Measurements from ENCODE around the gene PXYLP1. TPM values are rescaled to one million over a fixed set of nuclear protein-coding genes. Genes with fewer than 3 reads are reported as not detected.

The PXYLP1 gene, protein sequence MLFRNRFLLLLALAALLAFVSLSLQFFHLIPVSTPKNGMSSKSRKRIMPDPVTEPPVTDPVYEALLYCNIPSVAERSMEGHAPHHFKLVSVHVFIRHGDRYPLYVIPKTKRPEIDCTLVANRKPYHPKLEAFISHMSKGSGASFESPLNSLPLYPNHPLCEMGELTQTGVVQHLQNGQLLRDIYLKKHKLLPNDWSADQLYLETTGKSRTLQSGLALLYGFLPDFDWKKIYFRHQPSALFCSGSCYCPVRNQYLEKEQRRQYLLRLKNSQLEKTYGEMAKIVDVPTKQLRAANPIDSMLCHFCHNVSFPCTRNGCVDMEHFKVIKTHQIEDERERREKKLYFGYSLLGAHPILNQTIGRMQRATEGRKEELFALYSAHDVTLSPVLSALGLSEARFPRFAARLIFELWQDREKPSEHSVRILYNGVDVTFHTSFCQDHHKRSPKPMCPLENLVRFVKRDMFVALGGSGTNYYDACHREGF
- 11.4 TPM for polyA plus RNA-seq (2013, experiment 1 of 2)
- 8.5 TPM for polyA plus RNA-seq (2013, experiment 2 of 2)

DNA sequence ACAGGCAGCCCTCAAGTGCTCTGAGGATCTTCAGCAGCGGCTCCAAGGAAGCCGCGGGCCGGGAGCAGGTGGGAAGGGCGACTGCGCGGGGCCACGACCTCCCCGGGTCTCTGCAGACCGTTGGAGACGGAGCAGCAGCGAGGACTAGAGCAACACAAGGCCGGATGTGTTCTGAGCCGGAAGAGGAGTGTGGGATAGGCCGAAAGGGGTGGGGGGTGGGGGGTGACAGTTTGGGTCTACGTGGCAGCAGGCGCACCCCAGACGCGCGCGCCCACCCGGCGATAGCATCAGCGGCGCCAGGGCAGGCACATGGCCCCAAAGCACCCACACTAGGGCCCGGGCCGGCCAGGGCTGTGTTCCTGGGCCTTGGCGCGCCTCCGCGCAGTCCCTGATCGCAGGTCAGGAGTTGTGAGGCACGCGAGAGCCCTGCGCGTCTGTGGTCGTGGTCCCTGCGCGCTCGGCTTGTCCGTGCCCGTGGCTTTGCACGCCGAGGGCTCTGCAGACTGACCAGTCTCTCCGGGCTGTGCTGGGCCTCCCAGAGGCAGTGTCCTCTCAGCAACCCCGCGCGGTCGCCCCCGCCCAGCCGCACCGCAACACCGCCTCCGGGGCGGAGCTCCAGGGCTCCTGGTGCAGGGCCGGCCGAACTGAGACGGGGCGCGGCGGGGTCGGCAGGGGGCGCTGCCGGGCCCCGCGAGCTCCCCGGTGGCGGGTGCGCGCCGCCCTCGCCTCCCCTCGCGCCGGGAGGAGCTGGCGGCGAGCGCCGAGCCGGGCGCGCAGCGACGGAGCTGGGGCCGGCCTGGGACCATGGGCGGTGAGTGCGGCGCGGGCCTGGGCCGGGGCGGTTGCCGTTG lies at the start of gene PXYLP1:
Gene PXYLP1, plus strand, starts transcription at position 725 of the 851 bp plus-strand sequence. CDS start 28,351 bp downstream, outside the sequence.
- Histone ChIP-seq H3K4me1 (ENCODE audit: control insufficient read depth, insufficient read depth, low read length, poor library complexity, severe bottlenecking) (no peaks in the 10 kb centered on the region), H3K9me3 (ENCODE audit: control insufficient read depth, low read length) (no peaks in the 10 kb centered on the region), H3K4me3 (ENCODE audit: extremely low read depth, insufficient read depth, low read length, poor library complexity, severe bottlenecking) (peak within 1 kb of the TSS; percentile 62), H3K27ac (ENCODE audit: low read depth, low read length, severe bottlenecking) (peak within 1 kb of the TSS; percentile 66), H3K36me3 (ENCODE audit: control insufficient read depth, insufficient read depth, low read length) (no peaks in the 10 kb centered on the region)
- whole genome bisulfite sequencing, 2 experiments (ENCODE audit: insufficient coverage in 2 of 2): 19 to 25% methylated on average over 63 to 70 of the region's 92 CpGs

DNA sequence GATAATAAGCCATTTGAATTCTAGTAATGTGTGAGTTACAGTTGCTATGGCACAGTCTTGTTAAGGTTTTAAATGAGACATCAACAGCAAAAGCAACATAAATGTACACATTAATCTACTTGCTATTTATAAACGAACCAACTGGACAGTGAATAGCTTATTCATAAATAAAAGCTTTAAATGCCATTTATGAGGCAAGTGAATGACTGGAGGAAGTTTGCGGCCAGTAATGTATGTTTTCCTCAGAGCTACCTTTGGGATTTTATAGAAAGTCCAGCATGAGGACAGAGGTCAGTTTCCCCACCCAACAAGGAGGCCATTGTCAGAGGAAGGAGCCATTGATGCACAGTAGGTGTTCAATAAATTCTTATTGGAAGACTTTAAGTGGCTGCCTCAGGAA lies 48.0 kb upstream of the PXYLP1 start:
- H3K9me3 ChIP-seq (ENCODE audit: control insufficient read depth, low read length): peaks cover 8% of the 10 kb centered on the region
- 0% methylated on average over 1 of the region's 2 CpGs; no CpG with 5 or more reads in 1 of the 2 experiments for WGBS, 2 experiments (ENCODE audit: insufficient coverage in 2 of 2)
- no peak overlapping the region for H3K4me3 ChIP-seq (ENCODE audit: extremely low read depth, insufficient read depth, low read length, poor library complexity, severe bottlenecking)
- H3K4me1 ChIP-seq (ENCODE audit: control insufficient read depth, insufficient read depth, low read length, poor library complexity, severe bottlenecking): no peaks in the 10 kb centered on the region
- H3K36me3 ChIP-seq (ENCODE audit: control insufficient read depth, insufficient read depth, low read length): no peaks in the 10 kb centered on the region
- no peak overlapping the region for H3K27ac ChIP-seq (ENCODE audit: low read depth, low read length, severe bottlenecking)

DNA sequence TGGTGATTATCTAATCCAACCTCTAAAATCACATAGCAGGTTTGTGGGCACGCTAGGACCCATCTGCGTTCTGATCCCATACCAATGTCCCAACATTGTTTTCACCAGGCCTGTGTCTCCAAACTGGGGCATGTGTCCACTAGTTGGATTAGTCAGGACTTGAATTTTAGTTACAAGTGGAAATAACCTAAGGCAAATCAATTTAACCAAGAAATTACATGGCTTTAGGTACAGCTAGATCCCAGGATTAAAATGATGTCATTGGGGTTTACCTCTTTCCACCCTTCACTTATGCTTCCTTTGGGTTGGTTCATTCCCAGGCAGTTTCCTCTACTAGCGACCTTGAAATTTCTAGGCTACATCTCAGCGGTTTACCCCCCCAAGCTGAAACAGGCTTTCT lies 47.2 kb upstream of the PXYLP1 start:
- no peak overlapping the region for H3K4me3 ChIP-seq (ENCODE audit: extremely low read depth, insufficient read depth, low read length, poor library complexity, severe bottlenecking)
- peaks cover 8% of the 10 kb centered on the region for H3K9me3 ChIP-seq (ENCODE audit: control insufficient read depth, low read length)
- H3K27ac ChIP-seq (ENCODE audit: low read depth, low read length, severe bottlenecking): no peak overlapping the region
- 73 to 83% methylated on average over 1 to 2 of the region's 4 CpGs for WGBS, 2 experiments (ENCODE audit: insufficient coverage in 2 of 2)
- no peaks in the 10 kb centered on the region for H3K4me1 ChIP-seq (ENCODE audit: control insufficient read depth, insufficient read depth, low read length, poor library complexity, severe bottlenecking)
- no peaks in the 10 kb centered on the region for H3K36me3 ChIP-seq (ENCODE audit: control insufficient read depth, insufficient read depth, low read length)

- no peaks in the 10 kb centered on the region for H3K4me1 ChIP-seq (ENCODE audit: control insufficient read depth, insufficient read depth, low read length, poor library complexity, severe bottlenecking)
- H3K36me3 ChIP-seq (ENCODE audit: control insufficient read depth, insufficient read depth, low read length): no peaks in the 10 kb centered on the region
- no peak overlapping the region for H3K4me3 ChIP-seq (ENCODE audit: extremely low read depth, insufficient read depth, low read length, poor library complexity, severe bottlenecking)
- 90 to 100% methylated on average over 2 of the region's 2 CpGs for WGBS, 2 experiments (ENCODE audit: insufficient coverage in 2 of 2)
- peaks cover 7% of the 10 kb centered on the region for H3K9me3 ChIP-seq (ENCODE audit: control insufficient read depth, low read length)
- H3K27ac ChIP-seq (ENCODE audit: low read depth, low read length, severe bottlenecking): no peak overlapping the region
Observed at GRCh38 chr3:141191097-141191749, 40.4 kb upstream of the PXYLP1 start.

- WGBS, 2 experiments (ENCODE audit: insufficient coverage in 2 of 2): 7 to 17% methylated on average over 5 to 6 of the region's 11 CpGs
- no peaks in the 10 kb centered on the region for H3K36me3 ChIP-seq (ENCODE audit: control insufficient read depth, insufficient read depth, low read length)
- no peak overlapping the region for H3K27ac ChIP-seq (ENCODE audit: low read depth, low read length, severe bottlenecking)
- H3K4me3 ChIP-seq (ENCODE audit: extremely low read depth, insufficient read depth, low read length, poor library complexity, severe bottlenecking): no peak overlapping the region
- H3K9me3 ChIP-seq (ENCODE audit: control insufficient read depth, low read length): peaks cover 10% of the 10 kb centered on the region
- H3K4me1 ChIP-seq (ENCODE audit: control insufficient read depth, insufficient read depth, low read length, poor library complexity, severe bottlenecking): no peaks in the 10 kb centered on the region
Observed at GRCh38 chr3:141192345-141192744, 39.3 kb upstream of the PXYLP1 start.

- Histone ChIP-seq H3K4me3 (ENCODE audit: extremely low read depth, insufficient read depth, low read length, poor library complexity, severe bottlenecking) (no peak overlapping the region), H3K36me3 (ENCODE audit: control insufficient read depth, insufficient read depth, low read length) (no peaks in the 10 kb centered on the region), H3K27ac (ENCODE audit: low read depth, low read length, severe bottlenecking) (no peak overlapping the region), H3K9me3 (ENCODE audit: control insufficient read depth, low read length) (peaks cover 10% of the 10 kb centered on the region), H3K4me1 (ENCODE audit: control insufficient read depth, insufficient read depth, low read length, poor library complexity, severe bottlenecking) (no peaks in the 10 kb centered on the region)
- WGBS, 2 experiments (ENCODE audit: insufficient coverage in 2 of 2): 82 to 90% methylated on average over 8 to 11 of the region's 13 CpGs
Observed at GRCh38 chr3:141193066-141193830, 38.4 kb upstream of the PXYLP1 start.

GRCh38 chr3:141201122-141201521 lies 30.5 kb upstream of the PXYLP1 start:
- no peaks in the 10 kb centered on the region for H3K4me1 ChIP-seq (ENCODE audit: control insufficient read depth, insufficient read depth, low read length, poor library complexity, severe bottlenecking)
- 58 to 80% methylated on average over 1 to 3 of the region's 3 CpGs for WGBS, 2 experiments (ENCODE audit: insufficient coverage in 2 of 2)
- H3K4me3 ChIP-seq (ENCODE audit: extremely low read depth, insufficient read depth, low read length, poor library complexity, severe bottlenecking): no peak overlapping the region
- peaks cover 4% of the 10 kb centered on the region for H3K9me3 ChIP-seq (ENCODE audit: control insufficient read depth, low read length)
- no peak overlapping the region for H3K27ac ChIP-seq (ENCODE audit: low read depth, low read length, severe bottlenecking)
- no peaks in the 10 kb centered on the region for H3K36me3 ChIP-seq (ENCODE audit: control insufficient read depth, insufficient read depth, low read length)

DNA sequence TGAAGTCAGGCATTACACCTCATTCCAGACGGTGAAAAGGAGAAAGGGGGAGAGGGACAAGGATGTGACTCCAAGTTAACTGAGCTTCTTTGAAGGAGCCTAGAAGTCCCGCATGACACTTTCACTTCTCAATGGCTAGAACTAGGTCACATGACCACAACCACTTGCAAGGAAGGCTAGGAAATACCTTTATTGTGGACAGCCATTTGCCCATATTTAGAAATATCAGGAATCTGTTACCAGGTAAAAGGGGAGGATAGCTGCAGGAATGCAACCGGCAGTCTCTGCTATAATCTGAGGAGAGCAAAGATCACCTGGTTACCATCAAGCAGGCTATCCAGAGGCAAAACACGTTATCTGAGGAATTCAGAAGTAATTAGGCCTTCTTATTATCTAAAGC lies 28.9 kb upstream of the PXYLP1 start:
- H3K36me3 ChIP-seq (ENCODE audit: control insufficient read depth, insufficient read depth, low read length): no peaks in the 10 kb centered on the region
- 79 to 89% methylated on average over 4 of the region's 4 CpGs for WGBS, 2 experiments (ENCODE audit: insufficient coverage in 2 of 2)
- H3K4me3 ChIP-seq (ENCODE audit: extremely low read depth, insufficient read depth, low read length, poor library complexity, severe bottlenecking): no peak overlapping the region
- H3K9me3 ChIP-seq (ENCODE audit: control insufficient read depth, low read length): no peaks in the 10 kb centered on the region
- H3K27ac ChIP-seq (ENCODE audit: low read depth, low read length, severe bottlenecking): no peak overlapping the region
- H3K4me1 ChIP-seq (ENCODE audit: control insufficient read depth, insufficient read depth, low read length, poor library complexity, severe bottlenecking): no peaks in the 10 kb centered on the region

DNA sequence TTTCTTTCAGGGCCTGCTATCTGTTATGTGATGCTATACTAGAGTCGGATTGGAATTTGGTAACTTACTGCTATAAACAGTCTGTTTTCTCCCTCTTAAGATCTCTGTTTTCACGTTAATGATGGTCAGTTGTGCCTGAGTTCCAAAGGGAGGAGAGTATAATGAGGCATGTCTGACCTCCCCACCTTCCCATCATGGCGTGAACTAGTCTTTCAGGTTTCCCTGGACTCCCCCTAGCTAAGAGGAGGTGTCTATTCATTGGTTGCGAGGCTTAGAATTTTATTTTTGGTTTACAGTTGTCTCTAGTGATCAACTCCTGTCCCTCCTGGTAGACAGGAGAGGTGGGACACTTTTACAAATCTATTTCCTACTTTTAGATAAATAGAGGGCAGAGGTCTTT lies 27.8 kb upstream of the PXYLP1 start:
- 83% methylated on average over 1 of the region's 4 CpGs; no CpG with 5 or more reads in 1 of the 2 experiments for WGBS, 2 experiments (ENCODE audit: insufficient coverage in 2 of 2)
- no peaks in the 10 kb centered on the region for H3K4me1 ChIP-seq (ENCODE audit: control insufficient read depth, insufficient read depth, low read length, poor library complexity, severe bottlenecking)
- no peaks in the 10 kb centered on the region for H3K36me3 ChIP-seq (ENCODE audit: control insufficient read depth, insufficient read depth, low read length)
- no peak overlapping the region for H3K27ac ChIP-seq (ENCODE audit: low read depth, low read length, severe bottlenecking)
- H3K9me3 ChIP-seq (ENCODE audit: control insufficient read depth, low read length): no peaks in the 10 kb centered on the region
- H3K4me3 ChIP-seq (ENCODE audit: extremely low read depth, insufficient read depth, low read length, poor library complexity, severe bottlenecking): no peak overlapping the region

DNA sequence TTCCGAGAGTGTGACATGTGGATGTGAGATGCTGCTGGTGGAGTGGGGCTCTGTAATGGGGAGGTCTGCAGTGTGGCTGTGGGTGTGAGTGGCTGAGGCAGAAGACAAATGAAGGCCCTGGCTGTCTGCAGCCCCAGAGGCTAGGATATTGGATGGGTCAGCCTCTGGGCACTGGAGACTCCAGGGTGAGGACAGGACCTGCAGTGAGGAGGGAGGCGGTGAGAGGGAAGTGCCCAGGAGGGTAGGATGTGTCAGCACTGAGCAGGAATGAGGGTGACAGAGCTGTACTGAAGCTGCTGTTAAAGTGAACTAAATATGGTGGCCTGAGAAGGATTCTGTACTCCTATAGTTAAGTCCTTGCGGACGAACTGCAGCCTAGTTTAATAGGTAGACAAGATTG lies 27.3 kb upstream of the PXYLP1 start:
- Histone ChIP-seq H3K4me1 (ENCODE audit: control insufficient read depth, insufficient read depth, low read length, poor library complexity, severe bottlenecking) (no peaks in the 10 kb centered on the region), H3K36me3 (ENCODE audit: control insufficient read depth, insufficient read depth, low read length) (no peaks in the 10 kb centered on the region), H3K4me3 (ENCODE audit: extremely low read depth, insufficient read depth, low read length, poor library complexity, severe bottlenecking) (no peak overlapping the region), H3K9me3 (ENCODE audit: control insufficient read depth, low read length) (no peaks in the 10 kb centered on the region), H3K27ac (ENCODE audit: low read depth, low read length, severe bottlenecking) (no peak overlapping the region)
- WGBS, 2 experiments (ENCODE audit: insufficient coverage in 2 of 2): 89 to 93% methylated on average over 4 of the region's 4 CpGs

All from mesodermal cell (in vitro differentiated cells).